Brain pericyte (primary cell): ENCODE results near the gene FBF1.
"Not testable (repeated sequence)": the region's sequence is repeated elsewhere in the genome, so short reads cannot be mapped to it uniquely, and the experiment has no call there.

Experiments
- DNase-seq: peaks from one replicate; pipeline ENCODE4 v3.0.0-alpha.2; 2012; ENCODE audit warnings: low read depth, low spot score

FBF1 gene

GRCh38 chr17:75940727-75941441 lies at the start of gene FBF1:
Gene FBF1 (minus strand): TSS chr17:75941042. CDS start chr17:75938149, 2,893 bp downstream.
- DNase-seq, result peak; percentile 75

GRCh38 chr17:75987041-75987440 lies 46.2 kb upstream of the FBF1 start:
- no peak for DNase-seq

DNA sequence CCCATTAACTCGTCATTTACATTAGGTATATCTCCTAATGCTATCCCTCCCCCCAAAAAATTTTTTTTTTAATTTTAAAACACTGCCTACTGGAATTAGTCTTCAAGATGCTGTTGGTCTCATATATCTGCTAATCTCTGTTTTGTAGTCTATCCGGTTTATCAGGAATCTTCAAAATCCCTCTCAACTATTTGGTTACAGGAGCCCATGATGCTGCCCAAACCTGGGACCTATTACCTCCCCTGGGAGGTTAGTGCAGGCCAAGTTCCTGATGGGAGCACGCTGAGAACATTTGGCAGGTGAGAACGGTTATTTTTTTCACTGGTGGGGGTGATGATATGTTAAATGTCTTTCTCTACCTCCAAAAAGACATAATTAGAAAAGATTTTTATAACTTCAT lies 45.1 kb upstream of the FBF1 start:
- no peak for DNase-seq

DNA sequence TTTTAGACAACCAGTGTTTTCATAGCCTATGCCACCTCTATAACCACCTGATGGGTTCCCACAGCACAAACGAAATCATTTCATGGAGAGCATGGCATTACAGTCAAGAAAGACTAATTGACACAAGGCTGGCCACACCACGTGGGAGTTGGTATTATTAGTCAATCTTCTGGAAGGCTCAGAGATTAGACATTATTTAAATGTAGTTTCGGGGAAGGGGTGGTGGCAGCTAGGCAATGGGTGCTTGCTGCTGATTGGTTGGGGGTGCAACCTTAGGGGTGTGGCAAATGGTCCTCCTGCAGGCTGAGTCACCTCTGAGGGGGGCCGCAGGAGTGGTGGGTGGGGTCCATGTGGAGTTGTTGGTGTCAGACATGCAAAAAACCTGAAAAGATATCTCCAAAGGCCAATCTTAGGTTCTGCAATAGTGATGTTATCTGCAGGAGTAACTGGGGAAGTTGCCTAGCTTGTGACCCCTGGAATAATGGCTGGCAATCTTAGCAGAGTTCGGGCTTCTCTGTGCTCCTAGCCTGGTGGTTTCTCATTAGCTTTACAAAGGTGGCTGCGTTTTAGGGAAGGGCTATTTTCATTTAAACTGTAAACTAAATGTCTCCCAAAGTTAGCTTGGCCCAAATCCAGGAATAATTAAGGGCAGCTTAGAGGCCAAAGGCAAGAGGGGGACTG lies 42.8 kb upstream of the FBF1 start:
- no peak for DNase-seq

- no peak for DNase-seq
Observed at GRCh38 chr17:75981019-75981615, 40.3 kb upstream of the FBF1 start.

- DNase-seq, result no peak
Observed at GRCh38 chr17:75980188-75981018, 39.6 kb upstream of the FBF1 start.

GRCh38 chr17:75979705-75980187 lies 38.9 kb upstream of the FBF1 start:
- DNase-seq, result no peak

GRCh38 chr17:75978938-75979704 lies 38.3 kb upstream of the FBF1 start, which contains the start of the genes ACOX1 and TEN1:
Gene ACOX1 (minus strand): TSS chr17:75979166. CDS start chr17:75979073, 93 bp downstream.
Gene TEN1 (plus strand): TSS chr17:75979240. CDS start chr17:75986193, 6,953 bp downstream.
- peak; percentile 82 for DNase-seq

GRCh38 chr17:75976175-75976848 lies 35.5 kb upstream of the FBF1 start:
- no peak for DNase-seq

GRCh38 chr17:75975757-75976174 lies 34.9 kb upstream of the FBF1 start:
- no peak for DNase-seq

GRCh38 chr17:75975187-75975586 lies 34.3 kb upstream of the FBF1 start:
- not testable (repeated sequence) for DNase-seq

GRCh38 chr17:75970626-75971025 lies 29.8 kb upstream of the FBF1 start:
- no peak for DNase-seq

DNA sequence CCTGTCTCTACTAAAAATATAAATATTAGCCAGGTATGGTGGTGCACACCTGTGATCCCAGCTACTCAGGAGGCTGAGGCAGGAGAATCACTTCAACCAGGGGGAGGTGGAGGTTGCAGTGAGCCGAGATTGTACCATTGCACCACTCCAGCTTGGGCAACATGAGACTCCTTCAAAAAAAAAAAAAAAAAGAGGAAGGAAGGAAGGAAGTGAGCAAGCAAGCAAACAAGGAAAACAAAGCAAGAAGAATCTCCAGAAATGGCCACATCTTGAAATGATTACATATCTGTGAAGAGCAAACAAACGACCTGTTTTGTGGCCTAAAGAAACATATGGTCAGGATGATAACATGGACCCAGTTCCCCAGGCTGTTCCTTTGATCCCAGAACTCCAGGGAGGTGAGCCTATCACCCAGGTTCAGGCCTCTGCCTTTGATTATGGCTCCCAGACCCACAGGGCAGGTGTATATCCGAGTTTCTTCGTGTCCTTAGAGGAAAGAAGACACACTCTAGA lies 29.2 kb upstream of the FBF1 start:
- no peak for DNase-seq

DNA sequence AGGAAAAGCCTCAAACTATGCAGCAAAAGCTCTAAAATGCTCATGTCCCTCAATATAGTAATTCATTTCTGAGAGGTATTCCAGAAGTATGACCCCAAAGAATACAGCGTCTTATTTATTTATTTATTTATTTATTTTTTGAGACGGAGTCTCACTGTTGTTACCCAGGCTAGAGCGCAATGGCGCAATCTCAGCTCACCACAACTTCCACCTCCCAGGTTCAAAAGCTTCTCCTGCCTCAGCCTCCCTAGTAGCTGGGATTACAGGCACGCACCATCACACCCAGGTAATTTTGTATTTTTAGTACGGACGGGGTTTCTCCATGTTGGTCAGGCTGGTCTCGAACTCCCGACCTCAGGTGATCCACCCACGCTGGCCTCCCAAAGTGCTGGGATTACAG lies 28.2 kb upstream of the FBF1 start:
- DNase-seq, result not testable (repeated sequence)

DNA sequence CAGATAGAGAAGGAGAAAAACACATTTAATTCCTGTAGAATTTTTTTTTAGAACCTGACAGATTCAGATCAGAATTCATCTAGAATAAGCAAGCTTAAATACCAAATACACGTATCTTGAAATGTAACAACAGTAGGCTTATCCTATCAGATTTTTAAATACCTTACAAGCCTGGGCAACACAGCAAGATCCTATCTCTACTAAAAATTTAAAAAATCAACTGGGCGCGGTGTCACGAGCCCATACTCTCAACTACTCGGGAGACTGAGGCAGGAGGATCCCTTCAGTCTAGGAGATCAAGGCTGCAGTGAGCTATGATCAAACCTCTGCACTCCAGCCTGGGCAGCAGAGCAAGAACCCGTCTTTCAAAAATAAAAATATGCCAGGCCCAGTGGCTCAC lies 24.6 kb upstream of the FBF1 start:
- no peak for DNase-seq

GRCh38 chr17:75959839-75960511 lies 19.1 kb upstream of the FBF1 start:
- no peak for DNase-seq

- DNase-seq, result no peak
Observed at GRCh38 chr17:75959051-75959838, 18.4 kb upstream of the FBF1 start.

- no peak for DNase-seq
Observed at GRCh38 chr17:75950855-75951554, 10.2 kb upstream of the FBF1 start.
